ENCODE data around the gene USP37.
"Not testable (repeated sequence)": the region's sequence is repeated elsewhere in the genome, so short reads cannot be mapped to it uniquely, and the experiment has no call there.

Gene USP37

DNA sequence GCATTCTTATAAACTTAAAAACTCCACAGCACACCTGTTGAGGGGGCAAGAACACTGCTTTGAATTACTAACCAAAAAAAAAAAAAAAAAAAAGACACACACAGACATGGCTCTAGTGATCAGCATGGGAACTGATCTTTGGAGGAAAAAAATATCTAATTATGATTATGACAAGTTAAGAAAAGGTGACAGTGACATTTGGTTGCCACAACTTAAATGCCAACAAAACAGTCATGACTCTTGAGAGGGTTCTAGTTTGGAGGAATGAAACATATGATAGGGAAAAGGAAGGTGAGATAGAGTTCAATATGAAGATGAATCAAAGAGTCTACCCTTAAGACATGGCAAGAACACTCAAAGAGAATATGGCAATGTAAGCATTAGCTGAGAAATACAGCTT, 20.6 kb downstream of the USP37 start:
- no peak for DNase-seq

- DNase-seq: no peak
Measured at GRCh38 chr2:218546012-218546411, 22.1 kb downstream of the USP37 start.

GRCh38 chr2:218540015-218540414, 28.1 kb downstream of the USP37 start:
- no peak for DNase-seq

DNA sequence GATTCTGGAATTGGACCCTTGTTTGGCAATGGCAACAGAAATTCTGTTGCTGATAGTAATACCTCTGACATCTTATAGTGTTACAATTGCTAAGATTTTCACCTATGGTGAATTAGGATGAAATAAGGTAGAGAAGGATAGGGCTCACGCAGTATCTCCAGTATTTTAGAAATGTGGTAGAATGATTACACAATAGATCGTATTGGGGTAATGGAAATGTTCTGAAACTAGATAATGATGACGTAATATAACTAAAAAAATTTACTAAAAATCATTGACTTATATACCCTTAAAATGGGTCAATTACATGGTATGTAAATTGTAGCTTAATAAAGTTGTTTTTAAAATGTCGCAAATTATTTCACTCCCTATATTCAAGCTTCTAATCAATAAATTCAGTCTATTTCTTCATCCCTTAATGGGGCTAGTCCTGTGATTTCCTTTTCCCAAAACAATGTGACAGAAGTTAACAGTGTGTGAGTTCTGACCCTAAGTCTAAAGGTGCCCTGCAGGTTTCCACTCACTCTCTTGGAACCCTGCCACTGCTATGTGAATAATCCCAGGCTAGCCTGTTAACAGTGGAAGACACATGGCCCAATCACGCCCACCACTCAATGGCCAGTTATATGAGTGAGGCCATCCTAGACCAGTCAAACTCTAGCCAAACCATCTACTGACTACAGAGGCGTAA, 31.2 kb downstream of the USP37 start:
- DNase-seq: no peak

GRCh38 chr2:218529990-218530389, 38.2 kb downstream of the USP37 start:
- DNase-seq: no peak

GRCh38 chr2:218528409-218528808, 39.7 kb downstream of the USP37 start:
- not testable (repeated sequence) for DNase-seq

- no peak for DNase-seq
Measured at GRCh38 chr2:218523651-218524050, 44.5 kb downstream of the USP37 start.

- DNase-seq: no peak
Measured at GRCh38 chr2:218518876-218519275, 49.3 kb downstream of the USP37 start.

DNA sequence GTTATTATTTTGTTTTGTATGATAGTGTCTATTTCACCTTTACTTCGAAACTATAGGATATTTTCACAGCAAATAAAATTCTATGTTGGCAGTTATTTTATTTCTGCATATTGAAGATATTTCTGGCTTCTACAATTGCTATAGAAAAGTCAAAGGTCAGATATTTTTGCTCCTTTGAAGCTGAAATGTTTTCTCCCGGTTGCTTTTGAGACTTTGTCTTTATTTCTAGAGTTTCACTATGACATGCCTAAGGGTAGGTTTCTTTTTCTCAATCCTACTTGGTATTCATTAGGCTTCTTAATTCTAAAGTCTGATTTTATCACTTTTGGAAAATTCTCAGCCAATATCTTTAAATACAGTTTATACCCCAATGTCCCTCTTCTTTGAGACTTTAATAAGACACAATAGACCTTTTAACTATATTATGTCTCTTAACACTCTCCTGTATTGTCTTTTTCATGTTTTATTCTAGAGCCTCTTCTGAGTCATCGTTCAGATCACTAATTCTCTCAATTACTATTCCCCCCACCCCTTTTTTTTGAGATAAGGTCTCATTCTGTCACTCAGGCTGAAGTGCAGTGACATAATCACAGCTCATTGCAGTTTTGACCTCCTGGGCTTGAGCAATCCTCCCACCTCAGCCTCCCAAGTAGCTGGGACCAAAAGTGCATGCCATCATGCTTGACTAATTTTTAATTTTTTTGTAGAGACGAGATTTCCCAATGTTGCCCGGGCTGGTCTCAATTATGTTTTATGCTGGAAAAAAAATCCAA, 50.5 kb downstream of the USP37 start:
- DNase-seq: no peak

DNA sequence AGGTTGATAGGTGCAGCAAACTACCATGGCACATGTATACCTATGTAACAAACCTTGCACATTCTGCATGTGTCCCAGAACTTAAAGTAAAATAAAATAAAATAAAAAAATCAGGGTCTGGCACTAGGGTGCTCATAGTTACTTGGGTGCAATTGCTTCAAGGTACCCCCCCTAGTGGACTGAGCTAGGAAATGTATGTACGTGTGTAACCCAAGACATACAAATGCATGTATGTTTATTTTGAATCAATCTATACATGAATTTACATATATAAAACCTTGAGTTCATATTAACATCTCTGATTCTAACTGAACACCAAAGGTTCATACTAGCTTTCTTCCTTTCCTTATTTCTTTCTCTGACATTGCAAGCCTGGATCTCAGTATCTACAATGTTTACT, 51.5 kb downstream of the USP37 start:
- DNase-seq: no peak

DNA sequence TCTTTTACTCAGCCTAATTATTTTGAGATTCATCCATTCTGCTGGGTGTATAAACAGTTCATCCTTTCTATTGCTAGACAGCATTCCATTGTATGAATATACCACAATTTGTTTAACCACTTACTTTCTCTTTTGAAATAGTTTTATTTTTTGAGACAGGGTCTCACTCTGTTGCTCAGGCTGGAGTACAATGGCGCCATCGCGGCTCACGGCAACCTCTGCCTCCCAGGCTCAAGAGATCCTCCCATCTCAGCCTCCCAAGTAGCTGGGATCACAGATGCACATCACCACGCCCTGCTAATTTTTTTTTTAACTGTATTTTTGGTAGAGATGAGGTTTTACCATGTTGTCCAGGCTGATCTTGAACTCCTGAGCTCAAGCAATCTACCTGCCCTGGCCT, 54.5 kb downstream of the USP37 start:
- no peak for DNase-seq

DNA sequence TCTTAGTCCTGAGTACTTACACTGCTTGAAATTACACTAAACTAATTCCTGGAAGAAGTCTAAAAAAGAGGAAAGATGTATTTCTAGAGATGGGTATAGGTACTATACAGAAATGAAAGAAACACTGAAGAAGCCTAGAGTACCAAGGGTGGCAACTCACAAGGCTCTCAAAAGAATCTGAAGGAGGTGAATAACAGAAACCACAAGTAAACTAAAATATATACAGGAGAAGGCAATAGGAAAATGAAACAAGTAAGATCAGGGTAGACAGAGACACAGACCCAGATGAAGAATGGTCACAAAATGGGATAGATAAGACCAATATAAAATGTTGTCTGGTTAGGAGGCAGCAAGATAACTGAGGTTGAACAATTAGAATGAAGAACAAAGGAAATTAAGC, 59.9 kb downstream of the USP37 start:
- DNase-seq: no peak

GRCh38 chr2:218505754-218506371, 62.3 kb downstream of the USP37 start:
- no peak for DNase-seq

DNA sequence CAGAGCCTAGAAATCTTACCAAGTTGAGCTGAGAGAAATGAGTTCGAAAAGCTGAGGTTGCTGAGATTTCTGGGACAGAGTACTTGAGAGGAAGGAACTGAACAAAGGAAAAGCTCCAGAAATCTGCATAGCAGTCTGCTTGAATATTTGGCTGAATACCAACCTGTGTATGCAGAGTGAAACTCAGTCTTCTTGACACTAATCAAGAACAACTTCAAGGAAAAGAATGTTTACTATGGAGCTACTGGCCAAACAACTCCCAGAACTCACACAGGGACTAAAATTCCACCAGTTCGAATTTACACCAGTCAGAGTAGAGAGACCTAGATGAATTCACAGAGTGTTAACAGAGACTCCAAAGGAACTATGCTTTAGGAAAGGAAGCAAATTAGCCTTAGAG, 66.5 kb downstream of the USP37 start:
- no peak for DNase-seq

GRCh38 chr2:218500501-218501060, 67.6 kb downstream of the USP37 start:
- no peak for DNase-seq

- DNase-seq: no peak
Measured at GRCh38 chr2:218485986-218486667, 82.0 kb downstream of the USP37 start.

- DNase-seq: no peak
Measured at GRCh38 chr2:218482651-218483050, 85.5 kb downstream of the USP37 start.

DNA sequence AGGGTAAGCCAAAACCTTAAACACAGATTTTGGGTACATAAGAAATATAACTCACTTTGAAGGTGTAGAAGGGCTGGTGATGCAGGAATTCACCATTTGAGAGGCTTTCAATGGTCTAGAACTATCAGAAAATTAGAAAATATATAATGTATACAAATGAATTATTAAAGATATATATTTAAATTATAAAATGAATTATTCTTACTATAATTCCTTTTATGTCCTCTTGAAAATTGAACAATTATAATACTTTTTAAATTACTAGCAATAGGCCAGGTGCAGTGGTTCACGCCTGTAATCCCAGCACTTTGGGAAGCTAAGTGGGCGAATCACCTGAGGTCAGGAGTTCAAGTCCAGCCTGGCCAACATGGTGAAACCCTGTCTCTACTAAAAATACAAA, 88.6 kb downstream of the USP37 start:
- no peak for DNase-seq

DNA sequence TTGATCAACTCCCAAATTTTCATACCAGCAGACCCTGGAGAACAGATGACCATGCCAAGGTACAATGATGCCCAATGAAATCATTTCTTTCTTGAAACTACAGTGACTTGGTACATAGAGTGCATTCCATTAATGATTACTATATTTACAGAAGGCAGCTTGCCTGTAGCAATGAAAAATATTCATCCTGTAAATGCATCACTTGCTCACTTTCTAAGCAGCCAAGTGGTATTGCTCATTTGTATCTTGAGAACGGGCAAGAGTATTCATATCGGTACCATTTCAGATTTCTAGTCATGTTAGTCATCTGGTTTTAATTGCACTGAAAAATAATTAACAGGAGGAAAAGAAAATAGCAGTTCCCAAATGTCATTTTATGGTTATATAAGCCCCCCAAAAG, 89.6 kb downstream of the USP37 start:
- no peak for DNase-seq

- no peak for DNase-seq
Measured at GRCh38 chr2:218477247-218477646, 90.9 kb downstream of the USP37 start.

- DNase-seq: no peak
Measured at GRCh38 chr2:218476676-218477075, 91.5 kb downstream of the USP37 start.

DNA sequence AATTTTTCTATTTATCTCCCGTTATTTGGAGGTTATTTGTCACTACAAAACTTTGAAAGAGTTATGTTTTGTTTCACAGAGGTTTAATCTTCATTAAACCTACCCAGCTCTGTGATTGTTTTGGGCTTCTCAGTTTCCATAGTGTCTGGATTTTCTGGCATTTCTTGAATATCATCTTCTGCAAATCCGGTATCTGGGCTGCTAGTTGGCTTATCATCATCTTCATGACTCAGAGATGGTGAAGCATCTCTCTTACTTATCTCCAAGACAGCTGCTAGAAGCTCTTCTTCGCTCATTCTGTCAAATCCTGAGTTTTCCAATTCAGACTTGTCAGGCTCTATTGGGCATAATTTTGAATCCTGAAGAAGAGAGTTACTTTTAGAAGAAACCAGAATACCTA, 93.6 kb downstream of the USP37 start:
- no peak for DNase-seq

DNA sequence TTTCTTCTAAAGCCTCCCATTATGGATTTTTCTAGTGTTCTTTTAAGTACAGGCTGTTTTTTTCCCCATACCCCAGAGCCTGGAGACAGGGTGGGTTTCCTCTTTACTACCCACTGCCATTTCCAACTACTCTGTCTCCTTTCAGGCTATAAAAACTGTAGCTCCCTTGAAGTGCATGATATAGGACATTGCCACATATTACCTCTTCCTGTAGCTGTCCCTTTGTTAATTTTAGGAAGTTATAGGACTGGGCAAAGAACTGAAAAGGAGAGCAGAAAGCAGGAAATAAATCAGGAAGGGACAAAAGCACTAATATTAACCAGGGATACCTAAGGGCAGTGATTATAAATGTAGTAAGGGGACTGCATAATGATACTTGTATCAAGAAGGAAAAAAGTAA, 95.2 kb downstream of the USP37 start:
- no peak for DNase-seq
